SIG-M5 treated with dmso at 0.1 percent for 504 hours (cell line): ENCODE data around the gene ENPP4.
"Not testable (repeated sequence)": the region's sequence is repeated elsewhere in the genome, so short reads cannot be mapped to it uniquely, and the experiment has no call there.

ENCODE experiments used
- DNase-seq: peaks from one replicate; lab custom pipeline; 2025; ENCODE audit not compliant: unreplicated experiment; lab: John Stamatoyannopoulos, UW

The ENPP4 gene

DNA sequence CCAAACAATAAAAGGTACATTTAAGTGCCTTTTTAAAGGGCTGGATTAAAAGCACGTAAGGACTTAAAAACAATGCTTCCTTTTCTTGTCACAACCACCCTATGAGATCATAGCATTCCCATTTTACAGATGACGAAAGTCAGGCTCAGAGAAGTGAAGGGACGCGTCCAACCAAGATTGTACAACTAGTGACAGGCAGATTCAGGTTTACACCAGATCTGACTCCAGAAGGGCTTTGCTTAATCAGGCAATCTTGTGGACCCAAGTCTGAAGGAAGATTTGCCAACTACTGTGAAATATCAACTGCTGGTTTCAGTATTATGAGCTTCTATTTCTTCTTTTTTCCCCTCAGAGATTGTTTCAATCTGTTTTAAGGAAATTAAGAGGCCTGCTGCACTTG is 877 bp downstream of the ENPP4 start:
- peak; percentile 19 for DNase-seq

DNA sequence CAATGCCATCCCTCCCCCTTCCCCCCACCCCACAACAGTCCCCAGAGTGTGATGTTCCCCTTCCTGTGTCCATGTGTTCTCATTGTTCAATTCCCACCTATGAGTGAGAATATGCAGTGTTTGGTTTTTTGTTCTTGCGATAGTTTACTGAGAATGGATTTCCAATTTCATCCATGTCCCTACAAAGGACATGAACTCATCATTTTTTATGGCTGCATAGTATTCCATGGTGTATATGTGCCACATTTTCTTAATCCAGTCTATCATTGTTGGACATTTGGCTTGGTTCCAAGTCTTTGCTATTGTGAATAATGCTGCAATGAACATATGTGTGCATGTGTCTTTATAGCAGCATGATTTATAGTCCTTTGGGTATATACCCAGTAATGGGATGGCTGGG is 1.5 kb downstream of the ENPP4 start:
- not testable (repeated sequence) for DNase-seq

DNA sequence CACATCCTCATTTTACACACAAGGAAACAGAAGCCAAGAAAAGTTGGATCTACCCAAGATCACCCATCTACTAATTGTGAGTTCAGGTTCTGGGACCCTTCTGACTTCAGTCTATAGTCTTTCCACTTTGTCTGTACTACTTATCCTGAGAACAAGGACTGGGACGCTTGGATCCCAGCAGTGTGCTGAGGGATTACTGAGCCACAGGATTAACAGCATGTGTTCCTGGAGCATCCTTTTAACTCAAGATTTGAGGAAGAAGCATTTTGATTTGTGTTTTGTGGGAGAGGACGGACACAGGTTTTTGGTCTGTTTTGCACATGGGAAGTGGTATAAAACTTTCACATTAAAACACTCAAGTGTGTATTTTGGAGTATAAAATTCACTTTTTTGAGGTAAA is 4.4 kb downstream of the ENPP4 start:
- DNase-seq, result no peak

GRCh38 chr6:46135176-46135575 is 5.4 kb downstream of the ENPP4 start:
- DNase-seq, result no peak

DNA sequence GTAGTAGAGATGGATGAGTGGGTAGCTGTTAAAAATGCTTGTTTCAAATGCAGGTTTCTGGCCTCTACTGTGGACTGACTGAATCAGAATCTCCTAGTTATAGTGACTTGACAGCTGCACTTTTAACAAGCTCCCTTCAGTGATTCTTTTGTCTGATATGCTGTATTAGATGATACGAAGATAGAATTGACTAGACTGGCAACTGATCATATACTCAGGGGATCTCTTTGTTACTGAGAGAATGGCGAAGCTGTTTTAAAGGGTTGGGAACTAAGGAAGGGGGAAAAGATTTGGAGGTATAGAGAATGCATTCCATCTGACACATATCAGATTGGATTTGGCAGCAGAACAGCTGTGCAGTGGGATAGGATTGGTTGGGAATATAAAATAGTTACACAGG is 7.0 kb downstream of the ENPP4 start:
- DNase-seq, result no peak

DNA sequence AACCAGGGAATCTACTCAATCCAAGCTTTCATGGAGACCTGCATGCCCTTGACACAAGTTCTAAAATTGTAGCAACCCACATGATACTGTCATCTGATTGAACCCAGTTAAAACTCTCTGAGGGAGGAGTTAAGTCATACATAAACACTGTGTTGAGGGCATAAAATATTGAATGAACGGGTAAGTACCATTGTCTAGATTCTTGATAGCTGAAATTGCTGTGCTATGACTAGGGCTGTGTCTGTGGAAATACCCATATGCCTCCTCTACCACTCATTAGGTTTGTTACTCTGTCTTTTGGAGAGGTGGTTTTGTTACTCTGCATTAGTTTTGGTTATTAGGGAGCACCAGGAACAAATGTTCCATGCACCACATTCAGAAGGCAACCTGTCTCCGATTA is 7.6 kb downstream of the ENPP4 start:
- no peak for DNase-seq

GRCh38 chr6:46138281-46138680 is 8.5 kb downstream of the ENPP4 start:
- DNase-seq, result no peak

- DNase-seq, result no peak
These were observed 14.5 kb downstream of the ENPP4 start for GRCh38 chr6:46144270-46144669.

DNA sequence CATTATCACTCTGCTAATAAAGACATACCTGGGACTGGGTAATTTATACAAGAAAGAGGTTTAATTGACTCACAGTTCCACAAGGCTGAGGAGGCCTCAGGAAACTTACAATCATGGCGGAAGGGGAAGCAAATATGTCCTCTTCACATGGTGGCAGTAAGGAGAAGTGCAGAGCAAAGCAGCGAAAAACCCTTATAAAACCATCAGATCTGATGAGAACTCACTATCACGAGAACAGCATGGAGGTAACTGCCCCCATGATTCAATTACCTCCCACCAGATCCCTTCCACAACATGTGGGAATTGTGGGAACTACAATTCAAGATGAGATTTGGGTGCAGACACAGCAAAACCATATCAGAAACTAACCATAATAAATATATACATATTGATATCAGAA is 19.3 kb downstream of the ENPP4 start:
- DNase-seq, result not testable (repeated sequence)

- no peak for DNase-seq
These were observed 26.9 kb downstream of the ENPP4 start for GRCh38 chr6:46156701-46157100.

DNA sequence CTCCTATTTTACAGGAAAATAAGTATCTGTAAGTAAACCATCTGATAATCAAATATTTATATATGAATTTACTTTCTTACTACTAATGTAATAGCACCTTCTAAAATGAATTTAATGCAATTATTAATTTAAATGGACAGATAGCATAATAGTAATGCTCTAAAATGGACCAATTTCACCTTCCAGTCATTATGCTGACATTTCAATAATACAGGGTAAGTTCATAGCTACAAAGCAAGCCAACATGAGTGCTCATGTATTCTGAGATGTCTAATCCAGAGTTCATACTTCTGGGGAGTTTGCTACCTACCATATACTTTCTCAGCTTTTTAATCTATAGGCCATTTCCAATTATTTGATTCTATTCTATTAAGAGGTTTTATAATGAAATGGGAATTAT is 29.4 kb downstream of the ENPP4 start:
- no peak for DNase-seq

DNA sequence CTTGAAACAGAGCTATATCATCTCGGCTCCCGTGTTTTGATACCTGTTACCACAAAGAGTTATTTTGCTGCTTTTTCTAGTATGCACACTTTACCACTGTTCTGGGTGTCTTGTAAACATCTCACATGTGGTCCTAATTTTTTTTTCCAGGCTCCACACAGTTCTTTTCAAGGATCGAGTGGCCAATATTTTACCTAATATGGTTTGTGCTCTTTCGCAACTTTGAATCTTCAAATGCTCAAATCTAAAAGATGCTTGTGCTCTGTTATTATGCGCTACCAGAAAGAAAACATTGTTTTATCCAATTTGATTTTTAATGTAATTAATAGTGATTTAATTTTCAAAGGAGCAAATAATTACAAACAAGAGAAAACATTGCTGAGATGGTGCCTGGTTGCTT is 30.3 kb downstream of the ENPP4 start:
- no peak for DNase-seq

DNA sequence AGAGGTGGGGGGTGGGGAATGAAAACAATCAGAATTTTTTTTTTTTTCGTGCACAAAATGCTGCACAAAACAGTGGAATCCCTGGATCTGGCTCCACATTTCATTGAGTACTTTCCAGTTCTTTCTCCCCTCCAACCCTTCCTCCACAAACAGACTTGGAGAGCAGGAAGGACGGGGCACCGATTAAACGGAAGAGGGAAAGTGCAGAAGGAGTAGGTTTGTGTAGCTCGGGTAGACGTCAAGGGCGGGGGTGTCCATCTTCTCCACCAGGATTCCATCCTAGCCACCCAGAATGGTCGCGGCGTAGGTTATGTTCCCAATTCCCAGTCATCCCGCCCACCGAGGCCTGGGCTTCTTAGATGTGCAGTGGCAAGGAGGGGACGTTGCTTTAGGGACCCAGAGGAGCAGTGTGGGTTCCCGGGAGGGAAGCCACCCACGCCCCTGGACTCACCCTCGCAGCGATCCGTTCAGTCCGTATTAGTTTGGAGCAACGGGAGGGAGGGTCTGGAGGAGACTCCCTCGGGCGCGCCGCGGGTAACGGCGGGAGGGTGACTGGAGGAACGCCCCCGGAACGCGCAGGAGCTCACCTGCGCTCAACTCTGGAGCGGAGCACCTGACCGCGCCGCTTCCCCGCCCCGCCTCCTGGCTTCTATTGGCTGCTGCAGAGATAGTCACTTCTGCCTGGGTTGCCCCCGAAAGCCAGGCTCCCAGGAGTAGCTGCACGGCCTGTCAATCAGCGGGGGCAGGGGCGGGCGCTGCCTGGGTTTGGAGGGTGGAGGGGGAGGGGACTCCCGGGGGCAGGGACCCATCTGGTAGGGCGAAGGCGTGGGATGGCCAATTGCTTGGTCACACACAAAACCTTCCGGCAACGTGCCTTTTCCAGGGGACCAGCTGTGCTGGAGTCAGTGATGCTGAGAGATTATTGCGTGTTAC is 40.8 kb downstream of the ENPP4 start, which contains the start of gene ENPP5:
Gene ENPP5 (minus strand): TSS at position 624 of the 933 bp plus-strand sequence. CDS start 2,718 bp downstream, outside the sequence.
- DNase-seq, result peak; percentile 24

GRCh38 chr6:46172176-46172575 is 42.4 kb downstream of the ENPP4 start:
- DNase-seq, result no peak

DNA sequence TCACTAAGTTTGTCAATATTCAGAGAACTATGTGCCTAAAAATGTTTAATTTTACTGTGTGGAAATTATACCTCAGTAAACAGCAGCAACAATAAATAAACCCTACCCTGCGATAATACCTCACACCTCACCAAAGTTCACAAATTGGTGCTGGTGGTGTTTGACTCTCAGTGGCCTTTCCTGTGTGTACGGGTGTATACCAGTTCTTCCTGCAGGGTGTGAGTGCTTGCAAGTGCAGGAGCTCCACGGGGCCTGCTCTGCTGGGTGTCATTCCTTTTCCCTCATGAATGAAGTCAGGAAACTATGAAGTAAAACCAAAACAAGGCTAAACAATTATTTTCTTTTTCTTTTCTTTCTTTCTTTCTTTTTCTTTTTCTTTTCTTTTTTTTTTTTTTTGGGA is 45.1 kb downstream of the ENPP4 start:
- no peak for DNase-seq

GRCh38 chr6:46175446-46175845 is 45.7 kb downstream of the ENPP4 start:
- DNase-seq, result no peak

GRCh38 chr6:46175976-46176375 is 46.2 kb downstream of the ENPP4 start:
- no peak for DNase-seq

DNA sequence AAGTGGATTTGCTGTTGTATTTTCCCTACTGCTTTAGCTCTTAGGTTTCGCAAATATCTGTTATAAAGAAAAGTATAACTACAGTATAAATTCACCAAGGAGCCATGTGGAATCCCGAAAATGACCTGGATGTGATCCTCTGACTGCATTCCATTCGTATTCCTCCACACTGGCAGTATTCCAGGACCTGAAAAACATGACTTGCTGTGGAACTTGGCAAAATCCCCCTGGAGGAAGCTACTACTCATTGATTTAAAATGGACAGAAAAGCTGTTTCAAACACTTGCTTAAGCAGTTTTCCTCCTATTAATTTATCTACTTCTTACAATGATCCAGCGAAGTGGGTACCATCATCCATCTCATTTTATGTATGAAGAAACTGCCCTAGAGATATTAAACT is 54.3 kb downstream of the ENPP4 start:
- no peak for DNase-seq

DNA sequence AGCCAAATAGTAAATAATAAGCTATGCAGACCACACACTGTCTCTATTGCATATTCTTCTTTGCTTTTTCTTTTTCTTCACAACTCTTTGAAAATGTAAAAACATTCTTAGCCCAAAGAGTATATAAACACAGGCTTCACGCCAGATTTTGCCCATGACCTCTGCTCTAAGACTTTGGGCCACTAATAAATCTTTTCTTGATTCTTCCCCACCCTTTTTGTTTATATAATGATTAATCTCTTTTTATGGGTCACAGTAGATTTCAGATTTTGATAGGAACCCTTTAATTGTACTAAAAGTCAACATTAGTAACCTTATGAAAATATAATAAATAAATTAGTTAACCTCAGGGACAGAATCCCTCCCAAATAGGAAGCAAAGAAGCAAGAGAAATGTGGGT is 56.8 kb downstream of the ENPP4 start:
- DNase-seq, result no peak

GRCh38 chr6:46189726-46190125 is 59.9 kb downstream of the ENPP4 start:
- no peak for DNase-seq

DNA sequence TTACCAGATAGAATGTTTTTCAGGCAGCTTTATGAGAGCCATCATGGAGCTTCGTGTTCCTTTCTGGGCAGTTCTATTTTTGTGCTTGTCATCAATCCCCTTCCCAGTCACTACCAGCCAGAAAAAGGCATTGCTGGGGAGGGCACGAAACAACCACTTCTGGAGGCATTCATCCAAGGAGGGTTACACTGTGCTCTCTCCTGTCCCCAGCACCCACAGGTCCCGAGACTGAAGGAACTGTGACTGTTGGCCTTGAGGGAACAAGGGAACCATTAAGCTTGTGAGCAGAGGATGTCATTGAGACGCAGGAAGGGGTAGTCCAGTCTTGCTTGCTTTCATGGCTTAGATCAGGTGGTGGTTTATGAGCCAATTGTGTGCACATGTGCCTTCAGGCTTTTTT is 61.1 kb downstream of the ENPP4 start:
- DNase-seq, result no peak

- no peak for DNase-seq
These were observed 62.2 kb downstream of the ENPP4 start for GRCh38 chr6:46191961-46192360.
